BE2C (cell line): ENCODE data around the gene GNB2.

Experiments used
- DNase-seq: peaks from one replicate; pipeline ENCODE4 v3.0.0-alpha.2; 2020
- H3K27me3 ChIP-seq: fragments of 250-450 bp; sonication (Bioruptor Pico); 2 replicates; pipeline ENCODE4 v1.5.1; 2020; ENCODE audit warnings: mild to moderate bottlenecking
- H3K36me3 ChIP-seq: fragments of 250-450 bp; sonication (Bioruptor Pico); 2 replicates; pipeline ENCODE4 v1.5.1; 2020; ENCODE audit warnings: mild to moderate bottlenecking
- H3K4me1 ChIP-seq: fragments of 250-450 bp; sonication (Bioruptor Pico); 2 replicates; pipeline ENCODE4 v1.5.1; 2020
- H3K4me3 ChIP-seq: 2 replicates; pipeline ENCODE4 v1.5.1; 2011; ENCODE audit warnings: low read depth, low read length
- H3K9me3 ChIP-seq: fragments of 250-450 bp; sonication (Bioruptor Pico); 2 replicates; pipeline ENCODE4 v1.5.1; 2020
- CTCF ChIP-seq: IDR thresholded peaks from 2 replicates; pipeline ENCODE4 v1.5.1; 2012; ENCODE audit warnings: mild to moderate bottlenecking, low read depth, low read length

Gene GNB2

GRCh38 chr7:100683659-100684533, 10.4 kb downstream of the GNB2 start:
- Histone ChIP-seq H3K4me1 (peaks cover 20% of the 10 kb centered on the region), H3K36me3 (peaks cover 89% of the 10 kb centered on the region)
- no peak for DNase-seq

GRCh38 chr7:100684534-100685042, 11.0 kb downstream of the GNB2 start:
- peak; percentile 14 for DNase-seq
- H3K4me3 ChIP-seq = no peak overlapping the region
- no peaks in the 10 kb centered on the region for H3K9me3 ChIP-seq
- peaks cover 15% of the 10 kb centered on the region for H3K4me1 ChIP-seq
- TF ChIP-seq CTCF = no peak
- peaks cover 91% of the 10 kb centered on the region for H3K36me3 ChIP-seq
- H3K27me3 ChIP-seq = no peaks in the 10 kb centered on the region

More at GRCh38 chr7:100683659-100684533, 10.4 kb downstream of the GNB2 start:
- TF ChIP-seq CTCF = no peak
- H3K4me3 ChIP-seq = no peak overlapping the region
- H3K9me3 ChIP-seq = no peaks in the 10 kb centered on the region
- H3K27me3 ChIP-seq = no peaks in the 10 kb centered on the region

- no peak for TF ChIP-seq CTCF
- H3K27me3 ChIP-seq = no peaks in the 10 kb centered on the region
- H3K9me3 ChIP-seq = no peaks in the 10 kb centered on the region
- peaks cover 21% of the 10 kb centered on the region for H3K4me1 ChIP-seq
- H3K36me3 ChIP-seq = peaks cover 94% of the 10 kb centered on the region
- no peak for DNase-seq
- H3K4me3 ChIP-seq = no peak overlapping the region
Measured at GRCh38 chr7:100685049-100685605, 11.6 kb downstream of the GNB2 start.

GRCh38 chr7:100685631-100686145, 12.1 kb downstream of the GNB2 start:
- no peak for DNase-seq
- no peaks in the 10 kb centered on the region for H3K9me3 ChIP-seq
- H3K27me3 ChIP-seq = no peaks in the 10 kb centered on the region
- peaks cover 92% of the 10 kb centered on the region for H3K36me3 ChIP-seq
- TF ChIP-seq CTCF = no peak
- peaks cover 24% of the 10 kb centered on the region for H3K4me1 ChIP-seq
- H3K4me3 ChIP-seq = no peak overlapping the region

GRCh38 chr7:100686201-100686821, 12.8 kb downstream of the GNB2 start:
- Histone ChIP-seq H3K27me3 (no peaks in the 10 kb centered on the region), H3K4me3 (no peak overlapping the region), H3K9me3 (no peaks in the 10 kb centered on the region), H3K4me1 (peaks cover 24% of the 10 kb centered on the region), H3K36me3 (peaks cover 89% of the 10 kb centered on the region)
- DNase-seq = peak; percentile 63
- TF ChIP-seq CTCF = no peak
